AG04450 (cell line): ENCODE measurements around the gene GOLT1A. TPM values are rescaled to one million over a fixed set of nuclear protein-coding genes. Genes with fewer than 3 reads are reported as not detected.
A peak's percentile ranks its signal among the peaks of the same experiment; 100 is the strongest.

Source experiments
- CTCF ChIA-PET: fragments of 300-600, 350-600 bp; formaldehyde crosslinking; extraction: SDS; loops from one replicate; lab custom pipeline; 2022; ENCODE audit warnings: antibody characterized with exemption, inconsistent platforms; lab: Charles Lee
- POLR2A ChIA-PET: fragments of 350-600 bp; formaldehyde crosslinking; extraction: SDS; loops from one replicate; lab custom pipeline; 2021; ENCODE audit warnings: antibody characterized with exemption, inconsistent platforms; lab: Yijun Ruan, JAX
- DNase-seq: peaks from one replicate; pipeline ENCODE4 v3.0.0-alpha.2; 2011; ENCODE audit warnings: low read depth, low spot score
- H3K27ac ChIP-seq: one replicate; pipeline ENCODE4 v1.5.1; 2012; ENCODE audit warnings: low read depth, low read length, control low read depth
- H3K27me3 ChIP-seq: one replicate; pipeline ENCODE4 v1.6.0; 2012; ENCODE audit warnings: low read length; ENCODE audit not compliant: control insufficient read depth, insufficient read depth
- H3K4me3 ChIP-seq: 2 replicates; pipeline ENCODE4 v1.5.1; 2011; ENCODE audit warnings: mild to moderate bottlenecking, low read depth, low read length, control low read depth
- H3K9me3 ChIP-seq: 2 replicates; pipeline ENCODE4 v1.5.1; 2012; ENCODE audit warnings: low read length; ENCODE audit not compliant: control insufficient read depth, insufficient read depth
- CTCF ChIP-seq: IDR thresholded peaks from 2 replicates; pipeline ENCODE4 v1.5.1; 2011; ENCODE audit warnings: low read depth, low read length, control low read depth, inconsistent platforms
- polyA minus RNA-seq: library from RNA; depleted of rRNA, polyadenylated mRNA; stranded (reverse); fragments of >200 nt; gene quantifications from 2 replicates; pipeline ENCODE4 v1.2.3, GENCODE V29; 2011; rRNA and poly(A)+ RNA removed
- polyA plus RNA-seq: library from polyadenylated mRNA; depleted of rRNA; stranded (reverse); fragments of >200 nt; gene quantifications from 2 replicates; pipeline ENCODE4 v1.2.3, GENCODE V29; 2011; rRNA removed

GOLT1A gene
- polyA plus RNA-seq: not detected in 2 replicates
- polyA minus RNA-seq: not detected in 2 replicates

DNA sequence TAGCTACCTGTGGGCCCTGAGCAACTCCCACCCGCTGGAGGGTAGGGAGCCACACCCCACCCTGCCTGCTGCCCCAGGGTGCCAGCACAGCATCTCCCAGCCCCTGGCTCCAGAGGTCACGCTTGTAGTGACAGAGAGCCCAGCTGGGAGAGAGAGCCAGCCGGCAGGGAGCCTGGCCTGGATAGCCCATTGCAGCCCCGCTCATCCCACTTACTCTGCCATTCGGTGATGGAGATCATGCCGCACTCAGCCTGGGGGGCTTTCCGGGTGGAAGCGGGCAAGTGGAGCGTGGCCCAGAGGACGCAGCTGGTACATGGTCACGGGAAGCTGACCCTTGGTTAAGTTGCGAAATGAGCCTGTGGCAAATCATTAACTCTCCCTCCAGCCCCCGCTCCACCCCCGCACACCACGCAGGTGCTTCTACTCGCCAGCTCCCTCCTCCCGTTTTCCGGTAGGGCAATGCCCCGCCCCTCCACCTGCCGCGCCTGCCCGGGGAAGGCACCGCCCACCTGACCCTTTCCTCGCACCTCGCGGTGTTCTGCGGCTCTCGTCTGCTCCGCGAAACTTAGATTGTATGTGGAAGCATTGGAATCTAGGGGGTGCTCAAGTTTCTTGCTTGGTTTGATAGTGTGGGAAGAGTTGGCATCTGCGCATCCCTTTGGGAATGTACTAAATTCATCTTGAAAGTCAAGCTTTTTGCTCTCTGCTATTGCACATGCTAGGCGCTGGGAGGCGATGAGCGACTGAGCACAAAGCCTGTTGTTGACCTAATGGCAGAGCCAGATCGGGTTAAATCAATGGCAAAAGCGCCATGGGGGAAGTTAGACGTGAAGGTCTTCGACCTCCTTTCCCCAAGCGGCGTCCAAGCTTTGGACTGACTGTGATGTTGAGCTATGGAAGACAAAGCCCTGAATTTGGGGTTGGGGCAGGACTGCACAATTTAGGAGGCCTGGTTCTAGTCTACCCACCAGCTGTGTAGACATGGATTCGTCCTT is at the start of gene GOLT1A:
TSS of gene GOLT1A (minus strand) at position 321 of the 995 bp plus-strand sequence. CDS start at position 239, 82 bp downstream.
- H3K4me3 ChIP-seq: peak within 1 kb of the TSS; percentile 31
- ChIA-PET CTCF (interaction anchor here (0.5 to 7.7 kb wide), 48 partner anchors 8 to 453 kb away, joined by 3 to 195 read pairs (median 5); partner anchors contain the start of genes PLEKHA6 and REN), POLR2A (interaction anchor here (0.6 kb wide), 1 partner anchor 146 kb away, joined by 3 read pairs; the partner anchor contains the start of gene PLEKHA6)
- TF ChIP-seq CTCF: peak; percentile 90
- peaks cover 3% of the 10 kb centered on the region for H3K27me3 ChIP-seq
- H3K9me3 ChIP-seq: no peaks in the 10 kb centered on the region; the same call in 1 of the 2 replicates
- H3K27ac ChIP-seq: no peak within 1 kb of the TSS
- DNase-seq: peak; percentile 65

DNA sequence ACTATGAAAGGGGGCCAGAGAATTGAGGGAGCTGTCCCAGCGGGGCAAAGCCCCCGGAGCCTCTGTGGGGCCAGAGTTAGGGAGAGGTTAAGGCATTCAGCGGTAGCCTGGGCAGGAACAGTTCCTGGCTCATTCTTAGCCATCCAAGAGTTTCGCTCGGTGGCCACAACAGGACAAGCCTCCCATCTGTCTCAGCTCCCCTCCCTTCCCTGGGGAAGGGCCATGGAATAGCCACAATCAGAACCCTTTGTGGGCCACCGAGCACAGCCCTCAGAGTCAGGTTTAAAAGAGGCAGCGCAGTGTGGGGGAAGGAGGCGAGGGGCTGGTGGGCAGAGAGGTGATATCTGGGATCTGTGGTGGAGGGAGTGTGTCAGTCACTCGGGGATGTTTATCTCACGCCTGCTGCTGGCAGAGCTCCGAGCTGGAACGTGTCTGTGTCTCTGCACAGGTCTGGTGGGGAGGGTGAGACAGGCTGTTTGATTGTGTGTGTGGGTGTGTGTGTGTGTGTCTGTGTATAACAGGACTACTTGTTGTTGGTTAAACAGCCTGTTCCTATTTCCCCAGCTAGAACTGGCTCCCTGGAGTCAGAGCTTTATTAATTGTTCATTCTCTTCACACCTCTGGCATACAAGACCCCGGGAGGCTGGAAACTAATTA is 49.6 kb upstream of the GOLT1A start:
- ChIA-PET POLR2A (interaction anchor here (1.1 kb wide), 1 partner anchor 76 kb away, joined by 4 read pairs; no protein-coding TSS in a partner anchor), CTCF (interaction anchor here (0.9 to 5.8 kb wide), 4 partner anchors 12 to 135 kb away, joined by 3 to 29 read pairs (median 9); partner anchors contain the start of gene PLEKHA6)
- Histone ChIP-seq H3K9me3 (no peaks in the 10 kb centered on the region), H3K27me3 (no peaks in the 10 kb centered on the region), H3K4me3 (no peak overlapping the region), H3K27ac (no peak overlapping the region)
- no peak for TF ChIP-seq CTCF
- DNase-seq: no peak

GRCh38 chr1:204262506-204263253 is 48.9 kb upstream of the GOLT1A start:
- POLR2A ChIA-PET: interaction anchor here (1.1 kb wide), 1 partner anchor 77 kb away, joined by 4 read pairs; no protein-coding TSS in a partner anchor
- Histone ChIP-seq H3K9me3 (no peaks in the 10 kb centered on the region), H3K27me3 (no peaks in the 10 kb centered on the region), H3K27ac (no peak overlapping the region), H3K4me3 (no peak overlapping the region)
- CTCF ChIA-PET: interaction anchor here (0.9 to 5.8 kb wide), 4 partner anchors 13 to 136 kb away, joined by 3 to 29 read pairs (median 9); partner anchors contain the start of gene PLEKHA6
- DNase-seq: no peak
- TF ChIP-seq CTCF: no peak

DNA sequence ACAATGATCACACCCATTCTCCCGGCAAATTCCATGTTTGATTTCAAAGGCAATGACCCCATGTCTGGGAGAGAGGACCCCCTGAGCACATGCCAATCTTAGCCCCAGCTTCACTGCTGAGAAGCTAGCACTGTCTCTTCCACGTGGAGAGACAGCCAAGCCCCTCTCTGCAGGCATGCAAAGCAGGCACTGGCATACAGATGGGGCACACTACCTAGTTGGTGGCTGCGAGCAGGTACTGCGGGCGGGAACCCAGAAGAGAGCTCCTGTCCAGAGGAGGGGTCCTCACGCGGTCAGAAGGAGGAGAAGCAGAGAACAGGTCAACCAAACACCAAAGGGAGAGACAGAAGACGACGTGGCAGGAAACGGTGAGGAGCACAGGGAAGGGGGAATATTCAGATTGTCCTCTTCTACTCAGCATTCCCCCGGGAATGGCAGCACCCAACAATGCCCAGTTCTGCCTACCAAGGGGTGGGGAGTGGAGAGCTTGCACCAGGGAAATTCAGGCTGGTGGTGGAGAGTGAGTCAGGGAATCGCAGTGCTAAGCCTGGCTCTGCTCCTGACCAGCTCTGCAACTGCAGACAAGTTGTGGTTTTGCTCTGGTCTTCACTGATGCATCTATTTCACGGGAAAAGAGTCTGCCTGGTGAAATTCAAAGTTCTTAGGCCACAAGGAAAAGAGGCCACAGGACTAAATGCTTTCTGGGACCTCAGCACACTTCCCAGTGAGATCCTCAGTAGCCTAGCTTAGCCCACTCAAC is 48.1 kb upstream of the GOLT1A start:
- ChIA-PET POLR2A (no interaction called here), CTCF (interaction anchor here (3.7 to 5.8 kb wide), 2 partner anchors 99 to 102 kb away, joined by 14 to 29 read pairs; partner anchors contain the start of gene PLEKHA6)
- Histone ChIP-seq H3K27ac (peak overlapping the region; percentile 21), H3K27me3 (no peaks in the 10 kb centered on the region), H3K9me3 (no peaks in the 10 kb centered on the region), H3K4me3 (no peak overlapping the region)
- DNase-seq: peak; percentile 56
- no peak for TF ChIP-seq CTCF
